Panc1 (cell line): ENCODE results near the gene TXN. TPM values are rescaled to one million over a fixed set of nuclear protein-coding genes. Genes with fewer than 3 reads are reported as not detected.

Experiments
- ATAC-seq: fragments of 200-7000 bp; cut with Tn5 transposase; 2 replicates; pipeline ENCODE4 v1.9.1; 2020; ENCODE audit warnings: mild to moderate bottlenecking, moderate library complexity
- BruUV-seq: library from RNA; stranded (reverse); fragments of 400-500 nt; replicated peaks from 2 replicates; lab custom pipeline; 2021; lab: Mats Ljungman, UMichigan
- CTCF ChIA-PET: fragments of 300-600 bp; sonication (Branson Sonifier 250); formaldehyde crosslinking; loops from one replicate; lab custom pipeline; 2022; ENCODE audit warnings: antibody characterized with exemption; lab: Charles Lee
- POLR2A ChIA-PET: fragments of 300-600 bp; sonication (Branson Sonifier 250); formaldehyde crosslinking; loops from one replicate; lab custom pipeline; 2022; ENCODE audit warnings: antibody characterized with exemption; lab: Charles Lee
- DNase-seq: peaks from one replicate; pipeline ENCODE4 v3.0.0-alpha.2; 2010; ENCODE audit warnings: low read depth, low spot score
- H3K27ac ChIP-seq: 2 replicates; pipeline ENCODE4 v1.5.1; 2011; ENCODE audit warnings: mild to moderate bottlenecking, low read length, inconsistent platforms
- H3K27me3 ChIP-seq: fragments of 200-500 bp; sonication (Bioruptor generic); 2 replicates; pipeline ENCODE4 v1.6.0; 2014; ENCODE audit warnings: low read length, inconsistent platforms; ENCODE audit not compliant: control insufficient read depth, insufficient read depth
- H3K36me3 ChIP-seq: fragments of 200-500 bp; sonication (Bioruptor generic); 2 replicates; pipeline ENCODE4 v1.5.1; 2014; ENCODE audit warnings: inconsistent platforms, mild to moderate bottlenecking, low read length, moderate library complexity; ENCODE audit not compliant: control insufficient read depth, insufficient read depth
- H3K4me1 ChIP-seq: 2 replicates; pipeline ENCODE4 v1.5.1; 2011; ENCODE audit warnings: inconsistent platforms, mild to moderate bottlenecking, low read length, moderate library complexity; ENCODE audit not compliant: control insufficient read depth, insufficient read depth
- H3K4me3 ChIP-seq, 2 experiments: 2 replicates each; pipeline ENCODE4 v1.5.1; 2011 to 2012; ENCODE audit warnings: low read depth in 2 of 2, low read length in 2 of 2, mild to moderate bottlenecking in 2 of 2, inconsistent platforms in 1 of 2, moderate library complexity in 1 of 2
- H3K9me3 ChIP-seq: fragments of 200-500 bp; sonication (Bioruptor generic); 2 replicates; pipeline ENCODE4 v1.5.1; 2014; ENCODE audit warnings: low read depth, mild to moderate bottlenecking, inconsistent platforms, low read length, moderate library complexity; ENCODE audit not compliant: control insufficient read depth, insufficient read depth
- CTCF ChIP-seq: fragments of 450-650 bp; IDR thresholded peaks from 2 replicates; pipeline ENCODE4 v1.5.1; 2017; ENCODE audit warnings: mild to moderate bottlenecking
- POLR2AphosphoS5 ChIP-seq: IDR thresholded peaks from 2 replicates; pipeline ENCODE4 v1.6.1; 2012; ENCODE audit warnings: mild to moderate bottlenecking, low read depth, low read length, moderate library complexity
- REST ChIP-seq, 2 experiments: IDR thresholded peaks; 2 replicates each; pipeline ENCODE4 v1.6.1; 2011 to 2012; ENCODE audit warnings: low read depth in 2 of 2, control low read depth in 1 of 2, low read length in 1 of 2, mild to moderate bottlenecking in 1 of 2, moderate library complexity in 1 of 2; ENCODE audit not compliant: insufficient read depth in 1 of 2
- SIN3A ChIP-seq: IDR thresholded peaks from 2 replicates; pipeline ENCODE4 v1.6.1; 2012; ENCODE audit warnings: low read depth, mild to moderate bottlenecking, low read length, moderate library complexity, borderline replicate concordance; ENCODE audit not compliant: insufficient read depth
- TCF7L2 ChIP-seq: IDR thresholded peaks from 2 replicates; pipeline ENCODE4 v1.6.1; 2011; ENCODE audit warnings: mild to moderate bottlenecking, low read depth, low read length, inconsistent platforms
- in situ Hi-C: cut with HindIII; loops from 2 replicates; pipeline ENCODE4 v1.10.0; 2016; ENCODE audit warnings: low sequenced_read_pairs, low pct_unique_long_range_greater_than_20kb
- intact Hi-C: fragments of 100-400 bp; cut with micrococcal nuclease; formaldehyde crosslinking; loops from one replicate; pipeline ENCODE4 v1.10.0; 2022; ENCODE audit not compliant: unreplicated experiment
- total RNA-seq: library from RNA; stranded (reverse); gene quantifications from one replicate; pipeline ENCODE4 v1.2.1, GENCODE V29; 2021; ENCODE audit not compliant: unreplicated experiment

The TXN gene
- total RNA-seq, 1 experiment from 2014 or later = 197 TPM

DNA sequence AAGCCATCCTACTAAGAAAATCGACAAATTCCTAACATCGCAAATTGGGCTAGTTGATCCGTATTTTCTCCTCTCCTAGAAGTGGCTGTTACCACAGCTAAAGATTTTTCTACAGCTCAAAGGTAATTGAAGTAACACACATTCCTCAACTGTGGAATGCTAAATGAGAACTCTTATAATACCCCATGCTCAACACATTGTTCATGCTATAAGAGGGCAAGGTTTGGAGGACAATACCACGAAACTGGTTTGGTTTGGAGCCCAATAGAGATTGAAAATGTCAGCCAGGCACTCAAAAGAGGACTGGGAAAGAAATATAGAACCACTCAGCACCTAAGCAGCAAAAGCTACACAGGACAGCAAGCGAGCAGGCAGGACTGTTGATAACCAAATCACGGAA is 10.1 kb downstream of the TXN start:
- BruUV-seq = no TSS peak
- Histone ChIP-seq H3K27me3 (no peaks in the 10 kb centered on the region), H3K4me3 (no peak overlapping the region), H3K9me3 (no peaks in the 10 kb centered on the region), H3K4me1 (no peaks in the 10 kb centered on the region), H3K36me3 (peaks cover 21% of the 10 kb centered on the region; the same call in 1 of the 2 replicates), H3K27ac (no peak overlapping the region)
- ChIA-PET CTCF (no interaction called here), POLR2A (no interaction called here)
- TF ChIP-seq POLR2AphosphoS5 (no peak), TCF7L2 (no peak), CTCF (no peak), REST (IDR thresholded peaks at IDR 0.05; ENCODE audit: insufficient read depth in 1 of 2, low read depth in 2 of 2, low read length in 1 of 2) (no peak), SIN3A (no peak)
- DNase-seq (no peak), ATAC-seq (no peak)
- in situ Hi-C loops (no loop called here), intact Hi-C loops (no loop called here)

- intact Hi-C loops (no loop called here), in situ Hi-C loops (no loop called here)
- CTCF ChIA-PET = no interaction called here
- no peak for TF ChIP-seq CTCF
- no peak for TF ChIP-seq TCF7L2
- no peak for TF ChIP-seq POLR2AphosphoS5
- no peak for TF ChIP-seq REST (IDR thresholded peaks at IDR 0.05; ENCODE audit: insufficient read depth in 1 of 2, low read depth in 2 of 2, low read length in 1 of 2)
- TF ChIP-seq SIN3A = no peak
- no TSS peak for BruUV-seq
- Histone ChIP-seq H3K4me3 (no peak overlapping the region), H3K9me3 (no peaks in the 10 kb centered on the region), H3K27me3 (no peaks in the 10 kb centered on the region), H3K4me1 (no peaks in the 10 kb centered on the region), H3K36me3 (peaks cover 18% of the 10 kb centered on the region; the same call in 1 of the 2 replicates), H3K27ac (no peak overlapping the region)
- POLR2A ChIA-PET = no interaction called here
- DNase-seq = no peak
- no peak for ATAC-seq
These were observed 11.7 kb downstream of the TXN start for GRCh38 chr9:110244616-110245015.
